ENCODE measurements around the gene PSAT1.

- TF ChIP-seq YY1 (IDR thresholded peaks at IDR 0.05; ENCODE audit: insufficient read depth, insufficient read length) (no peak), ZNF274 (IDR thresholded peaks at IDR 0.05; ENCODE audit: low read depth, low read length) (no peak)
Observed at GRCh38 chr9:78306222-78307076, 9.5 kb downstream of the PSAT1 start.
